Measurements from ENCODE around the gene SLC44A5.
"Not testable (repeated sequence)": the region's sequence is repeated elsewhere in the genome, so short reads cannot be mapped to it uniquely, and the experiment has no call there.

The SLC44A5 gene

DNA sequence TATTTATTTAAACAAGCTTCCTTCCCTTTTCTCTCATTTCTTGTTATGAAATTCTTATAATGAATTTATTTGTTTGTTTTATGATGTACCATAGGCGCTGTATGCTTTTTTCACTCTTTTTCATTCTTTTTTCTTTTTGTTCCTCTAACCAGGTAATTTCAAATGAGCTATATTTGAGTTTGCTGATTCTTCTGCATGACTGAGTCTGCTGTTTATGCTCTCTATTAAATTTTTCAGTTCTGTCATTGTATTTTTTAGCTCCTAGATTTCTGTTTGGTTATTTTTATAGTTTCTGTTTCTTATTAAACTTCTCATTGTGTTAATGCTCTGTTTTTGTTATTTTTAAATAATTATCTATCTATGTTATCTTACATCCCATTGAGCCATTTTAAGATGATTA lies 244.3 kb downstream of the SLC44A5 start:
- no peak overlapping the region for H3K4me3 Mint-ChIP-seq
- ATAC-seq (replicated peaks; ENCODE audit: extremely low read depth, poor library complexity, severe bottlenecking) (no peak), DNase-seq (ENCODE audit: low spot score in 2 of 2) (no peak)
- H3K27ac Mint-ChIP-seq (ENCODE audit: low read depth) = no peak overlapping the region
- no peaks in the 10 kb centered on the region for H3K36me3 Mint-ChIP-seq (ENCODE audit: insufficient read depth)
- H3K4me1 Mint-ChIP-seq = no peaks in the 10 kb centered on the region
- H3K9me3 Mint-ChIP-seq = peaks cover 10% of the 10 kb centered on the region
- no peaks in the 10 kb centered on the region for H3K27me3 Mint-ChIP-seq

DNA sequence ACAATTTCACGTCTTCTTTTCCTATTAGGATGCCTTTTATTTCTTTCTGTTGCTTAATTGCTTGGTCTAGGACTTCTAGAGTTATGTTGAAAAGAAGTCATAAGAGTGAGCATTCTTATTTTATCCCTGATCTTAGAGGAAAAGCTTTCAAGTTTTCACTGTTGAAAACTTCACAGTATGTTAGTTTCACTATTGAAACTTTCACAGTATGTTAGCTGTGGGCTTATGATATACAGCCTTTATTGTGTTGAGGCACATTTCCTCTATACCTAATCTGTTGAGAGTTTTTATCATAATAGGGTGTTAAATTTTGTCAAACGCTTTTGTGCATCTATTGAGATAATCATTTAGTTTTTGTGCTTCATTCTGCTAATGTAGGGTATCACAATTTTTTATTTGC lies 249.7 kb downstream of the SLC44A5 start:
- Mint-ChIP-seq H3K4me3 (no peak overlapping the region), H3K36me3 (ENCODE audit: insufficient read depth) (peaks cover 2% of the 10 kb centered on the region), H3K27me3 (no peaks in the 10 kb centered on the region), H3K9me3 (peaks cover 3% of the 10 kb centered on the region), H3K27ac (ENCODE audit: low read depth) (no peak overlapping the region), H3K4me1 (no peaks in the 10 kb centered on the region)
- ATAC-seq (replicated peaks; ENCODE audit: extremely low read depth, poor library complexity, severe bottlenecking) = no peak
- DNase-seq (ENCODE audit: low spot score in 2 of 2) = no peak

DNA sequence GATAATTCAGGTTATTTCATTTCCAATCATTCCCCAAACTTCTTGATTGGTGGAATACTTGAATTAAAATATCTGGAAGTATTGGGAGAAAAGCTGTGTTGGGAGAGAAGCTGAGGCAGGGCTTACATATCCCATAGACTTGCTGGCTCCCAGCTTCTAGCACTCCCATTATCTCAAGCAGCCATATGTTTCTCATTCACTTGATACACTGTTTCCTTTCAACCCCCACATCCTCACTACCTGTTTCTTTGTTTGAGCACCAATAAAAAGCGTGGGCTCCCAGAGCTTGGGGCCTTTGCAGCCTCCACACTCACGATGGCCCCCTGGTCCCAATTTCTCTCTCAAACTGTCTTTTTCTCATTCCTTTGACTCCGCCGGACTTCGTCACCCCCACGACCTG lies 256.6 kb downstream of the SLC44A5 start:
- not testable (repeated sequence) for H3K27ac Mint-ChIP-seq (ENCODE audit: low read depth); ATAC-seq (replicated peaks; ENCODE audit: extremely low read depth, poor library complexity, severe bottlenecking); DNase-seq (ENCODE audit: low spot score in 2 of 2); H3K36me3 Mint-ChIP-seq (ENCODE audit: insufficient read depth); H3K9me3 Mint-ChIP-seq; H3K27me3 Mint-ChIP-seq; H3K4me1 Mint-ChIP-seq; H3K4me3 Mint-ChIP-seq

DNA sequence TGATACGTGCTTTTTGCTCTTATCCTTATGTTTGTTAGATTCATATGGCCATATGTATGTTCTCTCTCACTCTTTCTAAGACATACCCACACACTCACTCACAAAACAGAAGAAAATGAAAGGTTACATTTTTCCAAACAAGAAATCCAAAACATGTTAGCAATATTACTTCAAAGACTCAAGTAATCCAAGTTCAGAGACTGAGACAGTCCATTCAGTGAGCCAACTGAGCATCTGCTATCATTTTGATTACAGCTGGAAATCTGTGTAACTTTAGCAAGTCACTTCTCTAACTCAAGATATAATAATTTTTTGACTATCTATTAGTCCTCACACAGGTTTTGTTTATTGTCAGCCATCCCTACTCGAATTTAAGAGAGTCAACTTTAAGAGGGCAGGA lies 257.9 kb downstream of the SLC44A5 start:
- ATAC-seq (replicated peaks; ENCODE audit: extremely low read depth, poor library complexity, severe bottlenecking) (no peak), DNase-seq (ENCODE audit: low spot score in 2 of 2) (no peak)
- H3K4me3 Mint-ChIP-seq = no peak overlapping the region
- no peaks in the 10 kb centered on the region for H3K27me3 Mint-ChIP-seq
- no peaks in the 10 kb centered on the region for H3K36me3 Mint-ChIP-seq (ENCODE audit: insufficient read depth)
- no peak overlapping the region for H3K27ac Mint-ChIP-seq (ENCODE audit: low read depth)
- H3K4me1 Mint-ChIP-seq = no peaks in the 10 kb centered on the region
- H3K9me3 Mint-ChIP-seq = no peaks in the 10 kb centered on the region

DNA sequence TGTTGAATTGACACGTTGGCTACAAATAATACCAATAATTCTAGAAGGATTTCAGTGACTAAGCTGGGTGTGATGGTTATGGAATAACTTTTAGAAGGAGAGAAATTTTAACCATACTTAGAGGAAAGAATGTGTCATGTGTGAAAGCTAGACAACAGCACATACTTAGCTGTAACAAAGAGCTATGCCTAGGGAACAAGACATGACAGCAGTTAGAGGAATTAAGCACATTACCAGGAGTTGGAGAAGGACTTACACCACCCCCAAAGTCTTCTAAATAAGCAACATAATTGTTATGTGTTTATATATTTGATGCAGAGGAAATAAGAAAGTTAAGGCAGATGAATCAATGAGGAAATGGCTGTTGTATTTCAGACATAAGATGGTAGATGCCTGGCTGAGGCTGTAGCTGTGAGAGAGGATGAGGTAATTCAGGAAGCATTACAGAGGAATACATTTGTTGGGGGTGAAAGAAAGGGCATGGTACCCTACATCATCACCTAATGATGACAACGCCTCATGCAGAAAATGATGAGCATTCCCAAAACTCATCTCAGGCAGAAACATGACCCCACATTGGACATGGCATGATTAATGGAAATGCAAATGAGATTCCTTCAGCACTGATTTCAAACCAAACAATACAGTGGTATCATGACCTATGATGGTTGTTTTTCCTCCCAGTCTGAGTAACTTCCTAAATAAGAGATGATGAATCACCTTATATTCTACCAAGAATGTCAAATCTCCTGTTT lies 265.2 kb downstream of the SLC44A5 start:
- no peaks in the 10 kb centered on the region for H3K36me3 Mint-ChIP-seq (ENCODE audit: insufficient read depth)
- DNase-seq (ENCODE audit: low spot score in 2 of 2) = no peak

DNA sequence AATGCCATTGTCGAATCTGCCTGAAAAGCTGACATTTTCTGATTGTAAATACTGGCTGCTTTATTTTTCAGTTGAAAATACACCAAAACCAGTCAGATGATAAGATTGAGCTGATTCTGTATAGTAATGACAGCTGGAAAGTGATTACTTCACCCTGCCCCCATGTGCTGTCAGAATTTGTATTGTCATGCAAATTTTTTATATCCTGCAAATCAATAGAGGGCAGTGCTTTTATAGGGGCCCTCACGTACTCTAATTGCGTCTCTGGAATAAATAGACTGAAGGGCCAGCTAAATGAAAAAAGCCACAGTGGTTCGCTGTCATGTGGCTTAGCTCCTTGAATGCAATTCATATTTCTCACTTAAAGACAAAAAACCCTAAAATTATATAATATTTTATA lies 268.1 kb downstream of the SLC44A5 start:
- Mint-ChIP-seq H3K27ac (ENCODE audit: low read depth) (no peak overlapping the region), H3K36me3 (ENCODE audit: insufficient read depth) (no peaks in the 10 kb centered on the region), H3K27me3 (no peaks in the 10 kb centered on the region), H3K9me3 (peaks cover 9% of the 10 kb centered on the region), H3K4me1 (no peaks in the 10 kb centered on the region), H3K4me3 (no peak overlapping the region)
- ATAC-seq (replicated peaks; ENCODE audit: extremely low read depth, poor library complexity, severe bottlenecking) (no peak), DNase-seq (ENCODE audit: low spot score in 2 of 2) (no peak)

More for the DNA sequence above, 265.2 kb downstream of the SLC44A5 start:
- no peaks in the 10 kb centered on the region for H3K27me3 Mint-ChIP-seq
- H3K27ac Mint-ChIP-seq (ENCODE audit: low read depth) = no peak overlapping the region
- H3K4me3 Mint-ChIP-seq = no peak overlapping the region
- peaks cover 9% of the 10 kb centered on the region for H3K9me3 Mint-ChIP-seq
- no peaks in the 10 kb centered on the region for H3K4me1 Mint-ChIP-seq
- ATAC-seq (replicated peaks; ENCODE audit: extremely low read depth, poor library complexity, severe bottlenecking) = no peak

DNA sequence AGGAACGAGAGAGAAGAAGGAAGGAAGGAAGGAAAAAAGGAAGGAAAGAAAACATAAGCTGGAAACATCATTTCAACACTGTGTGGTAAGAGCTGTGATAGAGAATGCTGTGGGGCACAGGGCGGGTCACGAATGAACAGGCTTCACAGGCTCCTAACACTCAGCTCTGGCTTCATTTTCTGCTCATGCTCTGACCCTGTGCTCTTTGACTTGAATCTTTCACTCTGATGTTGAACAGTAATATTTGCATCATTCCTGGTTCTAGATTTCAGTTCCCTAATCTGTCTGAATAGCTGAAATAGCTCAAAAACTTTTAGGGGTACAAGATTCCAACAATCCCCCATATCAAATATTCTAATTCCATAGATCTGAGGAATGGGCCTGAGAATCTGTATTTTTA lies 269.4 kb downstream of the SLC44A5 start:
- no peaks in the 10 kb centered on the region for H3K36me3 Mint-ChIP-seq (ENCODE audit: insufficient read depth)
- H3K4me3 Mint-ChIP-seq = no peak overlapping the region
- H3K27me3 Mint-ChIP-seq = no peaks in the 10 kb centered on the region
- no peak overlapping the region for H3K27ac Mint-ChIP-seq (ENCODE audit: low read depth)
- H3K4me1 Mint-ChIP-seq = no peaks in the 10 kb centered on the region
- peaks cover 5% of the 10 kb centered on the region for H3K9me3 Mint-ChIP-seq
- DNase-seq (ENCODE audit: low spot score in 2 of 2) = no peak
- ATAC-seq (replicated peaks; ENCODE audit: extremely low read depth, poor library complexity, severe bottlenecking) = no peak

DNA sequence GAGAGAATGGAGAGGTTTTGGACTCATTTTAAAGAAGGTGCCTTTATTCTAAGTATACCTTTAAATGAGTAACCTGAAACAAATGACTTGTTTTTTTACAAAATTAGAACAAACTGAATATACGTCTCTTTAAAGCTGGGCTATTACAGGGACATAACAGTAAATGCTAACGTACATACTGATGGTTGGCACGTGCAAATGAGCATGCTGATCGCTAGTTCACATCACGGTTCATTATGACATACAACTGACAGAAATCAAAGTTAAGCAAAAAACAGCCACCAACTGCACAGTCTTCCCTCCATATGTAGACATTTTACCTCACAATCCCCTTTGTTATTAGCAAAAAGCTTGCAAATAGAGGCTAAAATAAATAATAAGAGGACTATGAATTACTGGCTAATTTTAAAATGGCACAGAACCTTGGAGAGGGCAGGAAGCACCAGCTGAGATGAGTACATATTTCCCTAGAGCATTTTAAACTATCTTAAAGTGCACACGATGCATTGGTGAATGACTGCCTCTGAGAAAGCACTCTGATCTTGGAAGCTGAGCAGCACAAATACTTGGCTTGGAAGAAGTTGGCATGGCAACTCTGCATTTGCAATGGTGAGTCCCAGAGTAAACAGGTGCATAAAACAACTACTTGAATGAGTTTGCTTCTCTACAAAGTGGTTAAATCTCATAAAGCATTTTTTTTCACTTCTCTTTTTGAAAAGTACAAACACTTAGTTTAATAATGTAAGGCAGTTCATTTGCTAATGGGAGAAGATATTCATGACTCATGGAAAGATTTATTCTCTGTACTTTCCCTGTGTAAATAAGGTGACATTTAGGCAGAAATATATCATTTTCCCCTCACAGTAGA lies 272.1 kb downstream of the SLC44A5 start:
- ATAC-seq (replicated peaks; ENCODE audit: extremely low read depth, poor library complexity, severe bottlenecking) (no peak), DNase-seq (ENCODE audit: low spot score in 2 of 2) (no peak)
- Mint-ChIP-seq H3K4me3 (no peak overlapping the region), H3K4me1 (no peaks in the 10 kb centered on the region), H3K9me3 (peaks cover 10% of the 10 kb centered on the region), H3K27me3 (no peaks in the 10 kb centered on the region), H3K27ac (ENCODE audit: low read depth) (no peak overlapping the region), H3K36me3 (ENCODE audit: insufficient read depth) (no peaks in the 10 kb centered on the region)

DNA sequence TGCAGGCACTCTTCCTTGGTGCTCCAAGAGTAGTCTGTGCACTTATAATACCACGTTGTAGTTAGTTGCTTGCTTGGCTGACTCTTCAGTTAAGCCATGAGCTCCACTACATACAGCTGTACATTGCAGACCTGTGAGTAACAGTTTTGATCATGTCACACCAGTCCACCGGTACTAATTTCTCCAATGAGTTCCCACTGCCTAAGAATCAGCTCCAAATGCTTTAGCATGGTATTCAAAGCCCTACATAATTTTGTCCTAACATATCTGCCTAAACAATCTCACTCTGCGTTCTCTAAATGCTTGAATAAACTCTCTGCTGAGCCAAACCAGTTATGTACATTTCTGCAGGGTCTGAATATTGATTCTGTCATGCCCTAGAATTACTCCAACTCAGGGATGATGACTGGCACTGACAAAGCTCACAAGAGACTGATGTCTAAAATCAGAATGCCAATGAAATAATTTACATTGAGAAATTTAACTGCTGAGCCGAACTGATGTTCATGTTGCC lies 276.0 kb downstream of the SLC44A5 start:
- Mint-ChIP-seq H3K27me3 (no peaks in the 10 kb centered on the region), H3K27ac (ENCODE audit: low read depth) (no peak overlapping the region), H3K36me3 (ENCODE audit: insufficient read depth) (no peaks in the 10 kb centered on the region), H3K4me3 (no peak overlapping the region), H3K4me1 (no peaks in the 10 kb centered on the region), H3K9me3 (peaks cover 5% of the 10 kb centered on the region)
- ATAC-seq (replicated peaks; ENCODE audit: extremely low read depth, poor library complexity, severe bottlenecking) (no peak), DNase-seq (ENCODE audit: low spot score in 2 of 2) (no peak)

DNA sequence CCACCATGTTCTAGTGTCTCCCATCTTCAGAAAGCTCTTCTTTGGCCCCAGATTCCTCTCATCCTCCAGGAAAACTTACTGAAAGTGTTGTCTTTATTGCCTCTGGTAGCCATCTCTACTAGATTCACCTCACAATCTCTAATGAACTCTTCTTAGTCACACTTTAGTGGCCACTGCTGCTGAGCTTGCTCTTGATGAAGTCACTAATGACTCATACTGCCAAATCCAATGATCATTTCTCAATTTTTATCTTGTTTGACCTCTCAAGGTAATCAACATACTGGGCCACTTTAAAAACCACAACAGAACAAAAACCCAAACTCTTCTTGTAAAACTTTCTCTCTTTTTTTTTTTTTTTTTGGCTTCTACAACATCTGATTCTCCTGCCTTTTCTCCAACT lies 280.3 kb downstream of the SLC44A5 start:
- DNase-seq (ENCODE audit: low spot score in 2 of 2) (no peak), ATAC-seq (replicated peaks; ENCODE audit: extremely low read depth, poor library complexity, severe bottlenecking) (no peak)
- Mint-ChIP-seq H3K27ac (ENCODE audit: low read depth) (no peak overlapping the region), H3K4me3 (no peak overlapping the region), H3K4me1 (no peaks in the 10 kb centered on the region), H3K9me3 (peaks cover under 1% of the 10 kb centered on the region), H3K36me3 (ENCODE audit: insufficient read depth) (no peaks in the 10 kb centered on the region), H3K27me3 (no peaks in the 10 kb centered on the region)

DNA sequence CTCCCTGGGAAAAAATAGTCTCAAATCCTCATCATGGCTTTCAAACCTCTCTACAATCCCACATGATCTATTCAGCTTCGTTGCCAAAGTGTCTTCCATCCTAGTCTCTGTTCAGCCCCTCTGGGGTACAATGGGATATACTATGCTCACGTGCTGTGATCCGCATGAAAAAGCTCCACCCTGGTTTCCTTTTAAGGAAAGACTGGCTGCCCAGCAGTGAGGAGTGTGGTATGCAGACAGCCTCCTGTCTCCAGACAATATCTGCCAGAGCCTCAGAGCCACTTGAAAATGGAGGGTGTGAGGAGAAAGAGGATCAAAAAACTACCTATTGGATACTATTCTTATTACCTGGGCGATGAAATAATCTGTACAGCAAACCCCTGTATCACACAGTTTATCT lies 282.2 kb downstream of the SLC44A5 start:
- H3K27ac Mint-ChIP-seq (ENCODE audit: low read depth) = no peak overlapping the region
- H3K27me3 Mint-ChIP-seq = no peaks in the 10 kb centered on the region
- no peaks in the 10 kb centered on the region for H3K9me3 Mint-ChIP-seq
- ATAC-seq (replicated peaks; ENCODE audit: extremely low read depth, poor library complexity, severe bottlenecking) (no peak), DNase-seq (ENCODE audit: low spot score in 2 of 2) (no peak)
- no peaks in the 10 kb centered on the region for H3K36me3 Mint-ChIP-seq (ENCODE audit: insufficient read depth)
- H3K4me1 Mint-ChIP-seq = no peaks in the 10 kb centered on the region
- no peak overlapping the region for H3K4me3 Mint-ChIP-seq

DNA sequence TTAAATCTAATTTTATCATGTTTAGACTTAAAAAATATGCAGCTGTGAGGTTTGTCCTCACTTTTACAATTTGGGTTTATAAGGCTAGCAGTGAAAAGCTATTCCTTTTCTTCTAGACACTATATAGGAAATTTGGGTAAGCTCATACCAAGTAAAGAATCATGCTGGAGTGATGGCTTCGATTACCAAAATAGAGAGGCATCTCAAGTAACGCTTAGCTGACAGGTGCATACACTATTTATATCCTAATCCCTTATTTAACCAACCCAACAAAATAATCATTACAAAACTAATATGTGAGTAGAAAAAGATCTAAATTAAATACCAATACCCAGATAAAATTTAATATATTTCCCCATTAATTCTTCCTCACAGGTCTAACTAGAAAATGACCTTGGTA lies 283.5 kb downstream of the SLC44A5 start:
- no peak overlapping the region for H3K27ac Mint-ChIP-seq (ENCODE audit: low read depth)
- no peak overlapping the region for H3K4me3 Mint-ChIP-seq
- no peaks in the 10 kb centered on the region for H3K27me3 Mint-ChIP-seq
- DNase-seq (ENCODE audit: low spot score in 2 of 2) (no peak), ATAC-seq (replicated peaks; ENCODE audit: extremely low read depth, poor library complexity, severe bottlenecking) (no peak)
- no peaks in the 10 kb centered on the region for H3K4me1 Mint-ChIP-seq
- H3K9me3 Mint-ChIP-seq = peaks cover 3% of the 10 kb centered on the region
- H3K36me3 Mint-ChIP-seq (ENCODE audit: insufficient read depth) = no peaks in the 10 kb centered on the region

DNA sequence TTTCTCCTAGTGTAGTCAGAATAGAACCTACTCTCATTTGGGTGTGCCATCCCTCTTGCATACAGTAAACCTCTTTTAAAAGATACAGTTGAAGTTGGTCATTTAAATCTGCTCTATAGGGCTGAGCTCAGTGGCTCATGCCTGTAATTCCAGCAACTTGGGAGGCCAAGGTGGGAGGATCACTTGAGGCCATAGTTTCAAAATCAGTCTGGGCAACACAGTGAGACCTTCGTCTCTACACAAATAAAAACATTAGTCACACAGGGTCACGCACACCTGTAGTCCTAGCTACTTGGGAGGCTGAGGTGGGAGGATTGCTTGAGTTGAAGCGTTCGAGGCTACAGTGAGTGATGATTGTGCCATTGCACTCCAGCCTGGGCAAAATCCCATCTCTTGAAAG lies 292.9 kb downstream of the SLC44A5 start:
- no peak for DNase-seq (ENCODE audit: low spot score in 2 of 2)
- H3K4me3 Mint-ChIP-seq = no peak overlapping the region
- no peaks in the 10 kb centered on the region for H3K36me3 Mint-ChIP-seq (ENCODE audit: insufficient read depth)
- ATAC-seq (replicated peaks; ENCODE audit: extremely low read depth, poor library complexity, severe bottlenecking) = no peak
- H3K27ac Mint-ChIP-seq (ENCODE audit: low read depth) = no peak overlapping the region
- H3K27me3 Mint-ChIP-seq = no peaks in the 10 kb centered on the region
- H3K9me3 Mint-ChIP-seq = peaks cover 5% of the 10 kb centered on the region
- no peaks in the 10 kb centered on the region for H3K4me1 Mint-ChIP-seq

Measured in central memory CD8-positive, alpha-beta T cell (primary cell).